ENCODE data around the gene SHANK3.
A peak's percentile ranks its signal among the peaks of the same experiment; 100 is the strongest.

Gene SHANK3

DNA sequence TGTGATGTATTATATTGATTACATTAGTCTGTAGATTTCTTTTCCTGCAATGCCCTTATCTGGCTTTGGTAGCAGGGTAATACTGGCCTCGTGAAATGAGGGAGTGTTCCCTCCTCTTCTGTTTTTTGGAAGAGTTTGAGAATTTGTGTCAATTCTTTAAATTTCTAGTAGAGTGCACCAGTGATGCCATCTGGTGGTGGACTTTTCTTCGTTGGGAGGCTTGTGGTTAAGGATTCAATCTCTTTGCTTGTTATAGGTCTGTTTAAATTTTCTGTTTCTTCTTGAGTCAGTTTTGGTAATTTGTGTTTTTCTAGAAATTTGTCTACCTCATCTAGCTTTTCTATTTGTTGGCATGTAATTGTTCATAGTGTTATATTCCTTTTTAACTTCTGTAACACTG, 18.9 kb downstream of the SHANK3 start:
- no peak for TF ChIP-seq MYC (IDR thresholded peaks at IDR 0.05; ENCODE audit: low read depth, low read length)
- TF ChIP-seq, protein P1, sequence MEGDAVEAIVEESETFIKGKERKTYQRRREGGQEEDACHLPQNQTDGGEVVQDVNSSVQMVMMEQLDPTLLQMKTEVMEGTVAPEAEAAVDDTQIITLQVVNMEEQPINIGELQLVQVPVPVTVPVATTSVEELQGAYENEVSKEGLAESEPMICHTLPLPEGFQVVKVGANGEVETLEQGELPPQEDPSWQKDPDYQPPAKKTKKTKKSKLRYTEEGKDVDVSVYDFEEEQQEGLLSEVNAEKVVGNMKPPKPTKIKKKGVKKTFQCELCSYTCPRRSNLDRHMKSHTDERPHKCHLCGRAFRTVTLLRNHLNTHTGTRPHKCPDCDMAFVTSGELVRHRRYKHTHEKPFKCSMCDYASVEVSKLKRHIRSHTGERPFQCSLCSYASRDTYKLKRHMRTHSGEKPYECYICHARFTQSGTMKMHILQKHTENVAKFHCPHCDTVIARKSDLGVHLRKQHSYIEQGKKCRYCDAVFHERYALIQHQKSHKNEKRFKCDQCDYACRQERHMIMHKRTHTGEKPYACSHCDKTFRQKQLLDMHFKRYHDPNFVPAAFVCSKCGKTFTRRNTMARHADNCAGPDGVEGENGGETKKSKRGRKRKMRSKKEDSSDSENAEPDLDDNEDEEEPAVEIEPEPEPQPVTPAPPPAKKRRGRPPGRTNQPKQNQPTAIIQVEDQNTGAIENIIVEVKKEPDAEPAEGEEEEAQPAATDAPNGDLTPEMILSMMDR (IDR thresholded peaks at IDR 0.05; ENCODE audit: low read depth, low read length): peak; percentile 58
- DNase-seq (ENCODE audit: low read depth): peak; percentile 62
- no peak overlapping the region for H3K4me3 ChIP-seq (ENCODE audit: low read depth, low read length)

DNA sequence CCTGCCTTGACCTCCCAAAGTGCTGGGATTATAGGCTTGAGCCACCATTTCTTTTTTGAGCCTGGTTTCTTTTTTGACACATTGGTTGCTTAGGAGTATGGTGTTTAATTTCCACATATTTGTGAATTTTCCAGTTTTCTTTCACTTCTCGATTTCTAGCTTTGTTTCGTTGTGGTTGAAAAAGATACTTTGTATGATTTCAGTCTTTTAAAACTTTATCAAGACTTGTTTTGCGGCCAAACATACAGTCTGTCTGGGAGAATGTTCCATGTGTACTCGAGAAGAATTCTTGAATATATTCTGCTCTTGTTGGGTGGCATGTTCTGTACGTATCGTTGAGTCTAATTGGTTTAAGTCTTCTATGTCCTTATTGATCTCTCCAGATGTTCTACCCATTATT, 20.8 kb downstream of the SHANK3 start:
- no peak overlapping the region for H3K4me3 ChIP-seq (ENCODE audit: low read depth, low read length)
- TF ChIP-seq, protein P2, sequence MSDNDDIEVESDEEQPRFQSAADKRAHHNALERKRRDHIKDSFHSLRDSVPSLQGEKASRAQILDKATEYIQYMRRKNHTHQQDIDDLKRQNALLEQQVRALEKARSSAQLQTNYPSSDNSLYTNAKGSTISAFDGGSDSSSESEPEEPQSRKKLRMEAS (IDR thresholded peaks at IDR 0.05; ENCODE audit: low read depth, low read length): no peak
- TF ChIP-seq POLR2A (IDR thresholded peaks at IDR 0.05; ENCODE audit: extremely low read depth, insufficient read length): no peak
- TF ChIP-seq, protein P1 (IDR thresholded peaks at IDR 0.05; ENCODE audit: low read depth, low read length): no peak
- TF ChIP-seq MYC (IDR thresholded peaks at IDR 0.05; ENCODE audit: low read depth, low read length): no peak
- DNase-seq (ENCODE audit: low read depth): no peak

DNA sequence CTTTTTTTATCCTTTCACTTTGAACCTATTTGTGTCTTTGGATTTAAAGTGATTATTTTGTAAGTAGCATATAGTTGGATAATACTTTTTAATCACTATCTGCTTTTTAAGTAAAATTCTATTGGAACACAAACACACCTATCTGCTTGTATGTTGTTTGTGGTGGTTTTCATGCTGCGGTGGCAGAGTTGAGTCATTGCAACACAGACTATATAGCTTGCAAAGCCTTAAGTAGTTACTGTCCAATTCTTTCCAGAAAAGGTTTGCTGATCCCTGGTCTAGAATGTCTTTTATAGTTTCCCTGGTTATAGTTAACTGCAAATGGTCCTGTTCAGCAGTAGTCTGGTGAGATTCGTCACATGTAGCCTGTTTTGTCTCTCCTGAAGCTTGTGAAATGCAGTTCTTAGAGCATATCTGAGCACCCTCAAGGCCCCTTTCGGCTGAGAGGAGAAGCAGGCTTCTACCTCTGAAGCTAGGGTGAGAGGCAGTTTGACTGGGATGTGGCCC, 21.5 kb downstream of the SHANK3 start:
- peak; percentile 21 for DNase-seq (ENCODE audit: low read depth)
- no peak overlapping the region for H3K4me3 ChIP-seq (ENCODE audit: low read depth, low read length)
- TF ChIP-seq MYC (IDR thresholded peaks at IDR 0.05; ENCODE audit: low read depth, low read length) (no peak), POLR2A (IDR thresholded peaks at IDR 0.05; ENCODE audit: extremely low read depth, insufficient read length) (no peak)
- TF ChIP-seq, protein P1 (IDR thresholded peaks at IDR 0.05; ENCODE audit: low read depth, low read length): no peak
- TF ChIP-seq, protein P2 (IDR thresholded peaks at IDR 0.05; ENCODE audit: low read depth, low read length): no peak

DNA sequence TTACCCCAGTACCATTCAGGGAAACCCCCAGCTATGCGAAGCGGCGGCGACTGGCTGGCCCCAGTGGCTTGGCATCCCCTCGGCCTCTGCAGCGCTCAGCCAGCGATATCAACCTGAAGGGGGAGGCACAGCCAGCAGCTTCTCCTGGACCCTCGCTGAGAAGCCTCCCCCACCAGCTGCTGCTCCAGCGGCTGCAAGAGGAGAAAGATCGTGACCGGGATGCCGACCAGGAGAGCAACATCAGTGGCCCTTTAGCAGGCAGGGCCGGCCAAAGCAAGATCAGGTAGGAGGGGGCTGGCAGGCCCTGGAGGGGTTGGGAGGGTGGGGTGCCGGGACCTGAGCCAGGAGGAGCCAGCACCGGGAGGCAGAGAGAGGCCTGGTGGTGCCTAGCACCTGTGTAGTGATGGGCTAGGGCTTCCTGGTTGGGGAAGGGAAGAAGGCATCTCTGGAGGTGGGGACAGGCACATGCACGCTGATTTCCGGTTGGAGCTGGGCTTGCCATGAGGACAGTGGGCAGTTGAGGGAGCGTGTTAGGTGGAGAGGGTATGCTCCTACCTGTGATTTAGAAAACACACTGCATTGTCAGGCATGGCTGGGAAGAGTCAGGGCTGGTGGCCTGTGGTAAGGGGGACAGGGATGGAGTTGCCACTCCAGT, 22.3 kb downstream of the SHANK3 start:
- no peak overlapping the region for H3K4me3 ChIP-seq (ENCODE audit: low read depth, low read length)
- DNase-seq (ENCODE audit: low read depth): no peak
- TF ChIP-seq POLR2A (IDR thresholded peaks at IDR 0.05; ENCODE audit: extremely low read depth, insufficient read length): no peak
- TF ChIP-seq, protein P2 (IDR thresholded peaks at IDR 0.05; ENCODE audit: low read depth, low read length): no peak
- no peak for TF ChIP-seq MYC (IDR thresholded peaks at IDR 0.05; ENCODE audit: low read depth, low read length)
- TF ChIP-seq, protein P1 (IDR thresholded peaks at IDR 0.05; ENCODE audit: low read depth, low read length): no peak

DNA sequence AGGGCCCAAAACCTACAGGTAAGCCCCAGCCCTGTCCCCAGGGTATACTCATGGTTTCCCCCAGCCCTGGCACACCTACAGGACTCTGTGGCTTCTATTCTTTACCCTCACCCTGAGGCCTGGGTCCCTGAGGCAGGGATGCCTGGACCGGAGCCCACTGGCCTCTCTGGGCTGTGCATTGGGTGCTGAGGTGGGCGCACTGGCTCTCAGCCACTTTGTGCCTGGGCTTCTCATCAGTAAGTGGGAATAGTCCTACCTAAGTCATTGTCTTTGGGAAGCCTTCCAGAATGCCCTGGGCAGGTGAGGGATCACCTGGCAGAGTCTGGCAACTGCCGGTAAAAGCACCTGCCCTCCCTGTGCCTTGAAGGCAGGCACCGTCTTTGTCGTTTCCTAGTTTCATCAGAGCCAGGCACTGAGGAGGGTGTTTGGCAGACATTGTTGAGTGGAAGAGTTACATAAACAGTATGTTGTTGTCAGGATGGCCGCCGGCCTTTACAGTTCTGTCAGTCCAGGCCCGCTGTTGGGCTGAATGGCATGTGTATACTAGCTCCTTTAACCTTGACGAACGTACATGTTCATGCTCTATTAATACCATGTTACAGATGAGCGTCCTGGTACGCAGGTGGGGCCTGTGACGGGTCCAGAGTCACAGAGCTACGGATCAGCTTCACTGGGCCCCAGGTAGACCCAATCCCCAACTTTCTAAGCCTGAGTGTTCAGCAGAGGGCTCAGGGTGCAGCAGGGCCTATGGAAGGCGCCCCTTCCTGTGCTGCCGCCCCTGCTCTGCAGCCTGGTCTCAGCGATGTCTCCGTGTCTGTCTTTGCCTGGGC, 23.0 kb downstream of the SHANK3 start:
- TF ChIP-seq, protein P1 (IDR thresholded peaks at IDR 0.05; ENCODE audit: low read depth, low read length): no peak
- TF ChIP-seq, protein P2 (IDR thresholded peaks at IDR 0.05; ENCODE audit: low read depth, low read length): no peak
- TF ChIP-seq MYC (IDR thresholded peaks at IDR 0.05; ENCODE audit: low read depth, low read length) (no peak), POLR2A (IDR thresholded peaks at IDR 0.05; ENCODE audit: extremely low read depth, insufficient read length) (no peak)
- no peak overlapping the region for H3K4me3 ChIP-seq (ENCODE audit: low read depth, low read length)
- no peak for DNase-seq (ENCODE audit: low read depth)

Measured in NB4 (cell line).